Testis (tissue), 3 donors: Measurements from ENCODE around the gene KIRREL1. TPM values are rescaled to one million over a fixed set of nuclear protein-coding genes. Genes with fewer than 3 reads are reported as not detected.

ENCODE experiments used
- DNase-seq: peaks from one replicate; pipeline ENCODE4 v3.0.0-alpha.2; 2019
- H3K27ac ChIP-seq, 2 donors: fragments of 200-600 bp; sonication (generic); one replicate each; pipeline ENCODE4 v1.5.1; 2019
- H3K27me3 ChIP-seq: fragments of 200-600 bp; sonication (generic); one replicate; pipeline ENCODE4 v1.5.1; 2019
- H3K36me3 ChIP-seq: fragments of 200-600 bp; sonication (generic); one replicate; pipeline ENCODE4 v1.5.1; 2017; ENCODE audit warnings: low read depth; ENCODE audit errors: missing control alignments
- H3K4me1 ChIP-seq: fragments of 200-600 bp; sonication (generic); one replicate; pipeline ENCODE4 v1.5.1; 2019
- H3K4me3 ChIP-seq, 2 donors: fragments of 200-600 bp; sonication (generic); one replicate each; pipeline ENCODE4 v1.5.1; 2017 to 2019
- H3K9me3 ChIP-seq: fragments of 200-600 bp; sonication (generic); one replicate; pipeline ENCODE4 v1.5.1; 2017
- POLR2A ChIP-seq: fragments of 450-650 bp; IDR thresholded peaks from one replicate; pipeline ENCODE4 v1.6.1; 2017; ENCODE audit warnings: antibody characterized with exemption, mild to moderate bottlenecking, moderate library complexity
- WGBS, 2 donors: methylation state at CpG; one replicate each; pipeline ENCODE4 v1.1.5; 2018; 5-methylcytosine and 5-hydroxymethylcytosine counted together
- intact Hi-C: fragments of 100-400 bp; cut with DNase I; formaldehyde crosslinking; loops from one replicate; pipeline ENCODE4 v1.15.1; 2023; ENCODE audit warnings: low total_unique reads
- polyA plus RNA-seq: library from polyadenylated mRNA; stranded (reverse); fragments of 350-450 nt; fragmentation: Illumina TruSeq; extraction: RNeasy Lipid Tissue Mini Kit (QIAGEN cat#74804); gene quantifications from one replicate; pipeline ENCODE4 v1.2.3, GENCODE V29; 2014; ENCODE audit warnings: low read depth, low replicate concordance; ENCODE audit not compliant: insufficient read depth
- total RNA-seq, 2 donors: library from RNA; depleted of rRNA; stranded (reverse); fragments of >200 nt; gene quantifications; one replicate each; pipeline ENCODE4 v1.2.3, GENCODE V29; 2016
- TF ChIP-seq, protein P1 (sequence below), 3 experiments: fragments of 450-650 bp in 2 of 3; fragments of 200-600 bp in 1 of 3; sonication (generic) in 1 of 3; IDR thresholded peaks; one replicate each; pipeline ENCODE4 v1.5.1; 2016 to 2019; ENCODE audit warnings: antibody characterized with exemption in 3 of 3, mild to moderate bottlenecking in 2 of 3, moderate library complexity in 1 of 3

Gene KIRREL1
- total and polyA plus RNA-seq, 3 donors from 2014 or later: 15.5 to 31.9 (median 19.9) TPM

DNA sequence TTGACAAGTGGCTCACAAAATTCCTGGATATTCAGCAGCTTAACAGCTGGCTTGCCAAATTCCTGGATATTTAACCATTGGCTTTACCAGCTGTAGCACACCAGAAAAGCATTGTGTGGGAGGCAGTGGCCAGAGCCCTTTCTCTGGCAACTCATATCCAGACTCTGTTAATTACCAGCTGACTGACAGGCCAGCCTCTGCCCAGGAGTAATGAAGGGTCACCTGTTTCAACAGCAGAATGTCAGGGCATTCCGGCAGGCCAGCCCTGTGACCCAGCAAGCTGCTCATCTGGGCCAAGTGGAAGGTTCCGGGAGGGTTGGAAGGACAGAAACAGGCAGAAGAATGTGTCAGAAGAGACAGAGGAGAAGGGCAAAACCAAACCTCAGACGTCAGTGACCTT, 35.2 kb upstream of the KIRREL1 start:
- TF ChIP-seq, protein P1, sequence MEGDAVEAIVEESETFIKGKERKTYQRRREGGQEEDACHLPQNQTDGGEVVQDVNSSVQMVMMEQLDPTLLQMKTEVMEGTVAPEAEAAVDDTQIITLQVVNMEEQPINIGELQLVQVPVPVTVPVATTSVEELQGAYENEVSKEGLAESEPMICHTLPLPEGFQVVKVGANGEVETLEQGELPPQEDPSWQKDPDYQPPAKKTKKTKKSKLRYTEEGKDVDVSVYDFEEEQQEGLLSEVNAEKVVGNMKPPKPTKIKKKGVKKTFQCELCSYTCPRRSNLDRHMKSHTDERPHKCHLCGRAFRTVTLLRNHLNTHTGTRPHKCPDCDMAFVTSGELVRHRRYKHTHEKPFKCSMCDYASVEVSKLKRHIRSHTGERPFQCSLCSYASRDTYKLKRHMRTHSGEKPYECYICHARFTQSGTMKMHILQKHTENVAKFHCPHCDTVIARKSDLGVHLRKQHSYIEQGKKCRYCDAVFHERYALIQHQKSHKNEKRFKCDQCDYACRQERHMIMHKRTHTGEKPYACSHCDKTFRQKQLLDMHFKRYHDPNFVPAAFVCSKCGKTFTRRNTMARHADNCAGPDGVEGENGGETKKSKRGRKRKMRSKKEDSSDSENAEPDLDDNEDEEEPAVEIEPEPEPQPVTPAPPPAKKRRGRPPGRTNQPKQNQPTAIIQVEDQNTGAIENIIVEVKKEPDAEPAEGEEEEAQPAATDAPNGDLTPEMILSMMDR (IDR thresholded peaks at IDR 0.05): no peak
- TF ChIP-seq POLR2A: no peak
- intact Hi-C loops: no loop called here
- Histone ChIP-seq H3K9me3 (no peaks in the 10 kb centered on the region), H3K27ac (no peak overlapping the region), H3K4me1 (no peaks in the 10 kb centered on the region), H3K27me3 (no peaks in the 10 kb centered on the region), H3K4me3 (no peak overlapping the region), H3K36me3 (no peaks in the 10 kb centered on the region)
- 78 to 86% methylated on average over 3 of the region's 3 CpGs for WGBS, 2 donors
- no peak for DNase-seq

DNA sequence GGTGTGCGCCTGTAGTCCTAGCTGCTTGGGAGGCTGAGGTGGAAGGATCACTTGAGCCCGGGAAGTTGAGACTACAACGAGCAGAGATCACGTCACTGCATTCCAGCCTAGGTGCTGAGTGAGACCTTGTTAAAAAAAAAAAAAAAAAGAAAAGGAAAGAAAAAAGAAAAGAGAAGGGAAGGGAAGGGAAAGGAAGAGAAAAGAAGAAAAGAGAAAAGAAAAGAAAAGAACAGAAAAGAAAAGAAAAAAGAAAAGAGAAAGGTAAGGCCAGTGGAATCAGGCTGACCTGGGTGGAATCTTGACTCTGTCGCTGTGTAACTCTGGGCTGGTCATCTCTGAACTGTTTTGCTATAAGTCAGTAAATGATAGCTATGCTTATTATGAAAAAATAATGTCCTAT, 33.7 kb upstream of the KIRREL1 start:
- Histone ChIP-seq H3K4me3 (no peak overlapping the region), H3K36me3 (no peaks in the 10 kb centered on the region), H3K27ac (no peak overlapping the region), H3K9me3 (no peaks in the 10 kb centered on the region), H3K27me3 (no peaks in the 10 kb centered on the region), H3K4me1 (no peaks in the 10 kb centered on the region)
- intact Hi-C loops: no loop called here
- 84 to 90% methylated on average over 5 of the region's 5 CpGs for WGBS, 2 donors
- DNase-seq: no peak
- TF ChIP-seq POLR2A: no peak
- TF ChIP-seq, protein P1 (IDR thresholded peaks at IDR 0.05): no peak

DNA sequence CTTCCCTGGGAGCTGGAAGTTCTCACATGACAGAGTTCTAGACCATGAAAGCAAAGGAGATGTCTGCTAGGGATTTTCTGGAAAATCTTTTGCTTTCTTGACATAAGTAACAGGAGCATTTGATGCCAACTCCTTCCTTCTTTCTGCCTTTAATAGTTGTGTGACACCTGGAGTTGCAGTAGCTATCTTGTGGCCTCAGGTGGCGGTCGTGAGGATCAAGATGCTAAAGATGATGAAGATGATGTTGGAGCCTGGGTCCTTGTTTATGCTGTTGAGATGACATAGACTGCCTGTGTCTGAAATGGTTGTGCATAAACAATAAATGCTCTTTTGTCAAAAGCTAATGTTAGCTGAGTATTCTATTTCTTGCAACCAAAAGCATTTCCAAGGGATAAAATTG, 32.7 kb upstream of the KIRREL1 start:
- TF ChIP-seq, protein P1 (IDR thresholded peaks at IDR 0.05): no peak
- no peak for TF ChIP-seq POLR2A
- intact Hi-C loops: no loop called here
- no peak overlapping the region for H3K27ac ChIP-seq
- H3K36me3 ChIP-seq: no peaks in the 10 kb centered on the region
- WGBS, 2 donors: 79 to 88% methylated on average over 2 of the region's 2 CpGs
- no peaks in the 10 kb centered on the region for H3K4me1 ChIP-seq
- no peaks in the 10 kb centered on the region for H3K27me3 ChIP-seq
- no peaks in the 10 kb centered on the region for H3K9me3 ChIP-seq
- no peak overlapping the region for H3K4me3 ChIP-seq
- no peak for DNase-seq

DNA sequence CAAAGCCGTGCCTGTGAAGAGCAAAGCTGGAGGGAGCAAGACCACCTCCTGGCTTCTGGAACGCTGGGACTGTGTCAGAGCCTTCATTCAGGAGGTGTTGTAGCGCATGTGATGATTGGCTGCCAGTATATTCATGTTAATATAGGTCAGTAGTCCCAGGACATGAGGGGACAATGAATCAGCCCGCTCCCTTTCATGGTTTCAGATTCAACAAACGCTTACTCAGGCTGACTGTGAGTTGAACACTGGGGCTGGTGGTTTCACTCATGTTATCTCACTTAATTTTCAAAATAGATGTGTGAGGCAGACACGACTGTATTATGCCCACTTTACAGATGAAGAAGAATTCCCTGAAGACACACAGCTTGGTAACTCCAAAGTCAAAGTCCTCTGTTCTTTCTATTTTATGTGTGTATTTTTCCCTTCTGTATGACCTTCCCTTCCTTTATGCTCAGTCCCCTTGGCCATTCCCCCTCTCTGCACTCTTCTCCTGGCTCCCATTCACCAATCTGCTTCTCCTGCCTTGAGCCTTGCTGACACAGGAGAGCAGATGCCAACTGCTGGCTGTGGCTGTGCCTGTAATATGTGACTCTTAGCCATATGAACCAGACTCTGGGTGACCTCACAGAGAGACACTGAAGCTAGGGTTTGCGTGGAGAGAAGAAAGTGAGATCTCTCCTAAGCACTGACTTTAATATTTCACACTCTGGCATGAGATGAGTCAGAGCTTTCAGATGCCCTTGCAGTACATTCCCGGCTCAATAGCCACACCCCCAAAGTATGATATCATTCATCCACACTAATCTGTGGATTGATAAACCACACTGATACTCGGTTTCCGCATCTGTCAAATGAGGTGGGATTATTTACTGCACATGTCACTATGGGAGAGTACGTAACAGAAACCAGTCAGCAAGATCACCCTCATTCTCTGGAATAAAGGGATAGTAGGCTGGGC, 31.4 kb upstream of the KIRREL1 start:
- TF ChIP-seq POLR2A: no peak
- TF ChIP-seq, protein P1 (IDR thresholded peaks at IDR 0.05): no peak
- Histone ChIP-seq H3K9me3 (no peaks in the 10 kb centered on the region), H3K4me1 (no peaks in the 10 kb centered on the region), H3K27ac (no peak overlapping the region), H3K36me3 (no peaks in the 10 kb centered on the region), H3K4me3 (no peak overlapping the region), H3K27me3 (no peaks in the 10 kb centered on the region)
- intact Hi-C loops: no loop called here
- 68% methylated on average over 11 of the region's 11 CpGs for WGBS, 2 donors
- no peak for DNase-seq
